CD4-positive, alpha-beta T cell treated with Interferon alpha-2 for 1 hour (primary cell): ENCODE data around the gene TREH.
A peak's percentile ranks its signal among the peaks of the same experiment; 100 is the strongest.
"Not testable (repeated sequence)": the region's sequence is repeated elsewhere in the genome, so short reads cannot be mapped to it uniquely, and the experiment has no call there.

Source experiments
- DNase-seq, 2 donors: peaks; one replicate each; pipeline ENCODE4 v3.0.0-alpha.2; 2020 to 2022

The TREH gene, protein sequence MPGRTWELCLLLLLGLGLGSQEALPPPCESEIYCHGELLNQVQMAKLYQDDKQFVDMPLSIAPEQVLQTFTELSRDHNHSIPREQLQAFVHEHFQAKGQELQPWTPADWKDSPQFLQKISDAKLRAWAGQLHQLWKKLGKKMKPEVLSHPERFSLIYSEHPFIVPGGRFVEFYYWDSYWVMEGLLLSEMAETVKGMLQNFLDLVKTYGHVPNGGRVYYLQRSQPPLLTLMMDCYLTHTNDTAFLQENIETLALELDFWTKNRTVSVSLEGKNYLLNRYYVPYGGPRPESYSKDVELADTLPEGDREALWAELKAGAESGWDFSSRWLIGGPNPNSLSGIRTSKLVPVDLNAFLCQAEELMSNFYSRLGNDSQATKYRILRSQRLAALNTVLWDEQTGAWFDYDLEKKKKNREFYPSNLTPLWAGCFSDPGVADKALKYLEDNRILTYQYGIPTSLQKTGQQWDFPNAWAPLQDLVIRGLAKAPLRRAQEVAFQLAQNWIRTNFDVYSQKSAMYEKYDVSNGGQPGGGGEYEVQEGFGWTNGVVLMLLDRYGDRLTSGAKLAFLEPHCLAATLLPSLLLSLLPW

DNA sequence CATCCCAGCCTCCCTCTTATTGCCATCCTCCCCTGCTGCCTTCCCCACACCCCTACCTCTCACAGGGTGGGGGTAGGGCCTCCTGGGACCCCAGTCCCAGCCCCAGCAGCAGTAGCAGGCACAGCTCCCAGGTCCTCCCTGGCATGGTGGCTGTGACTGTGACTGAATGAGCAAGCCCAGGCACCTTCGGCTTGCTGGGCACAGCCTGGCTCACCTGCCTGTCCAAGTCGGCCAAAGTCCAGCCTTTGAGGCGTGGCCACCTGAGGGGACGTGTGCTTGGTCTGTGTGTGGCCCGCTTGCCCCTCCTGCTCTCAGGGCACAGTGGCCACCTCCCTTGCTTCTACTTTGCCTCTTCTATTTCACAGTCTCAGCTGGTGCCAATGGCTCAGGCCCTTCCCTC, at the start of gene TREH:
Gene TREH, minus strand, starts transcription at position 168 of the 400 bp plus-strand sequence. Its CDS starts 23 bp downstream, at position 145.
- DNase-seq = no peak

DNA sequence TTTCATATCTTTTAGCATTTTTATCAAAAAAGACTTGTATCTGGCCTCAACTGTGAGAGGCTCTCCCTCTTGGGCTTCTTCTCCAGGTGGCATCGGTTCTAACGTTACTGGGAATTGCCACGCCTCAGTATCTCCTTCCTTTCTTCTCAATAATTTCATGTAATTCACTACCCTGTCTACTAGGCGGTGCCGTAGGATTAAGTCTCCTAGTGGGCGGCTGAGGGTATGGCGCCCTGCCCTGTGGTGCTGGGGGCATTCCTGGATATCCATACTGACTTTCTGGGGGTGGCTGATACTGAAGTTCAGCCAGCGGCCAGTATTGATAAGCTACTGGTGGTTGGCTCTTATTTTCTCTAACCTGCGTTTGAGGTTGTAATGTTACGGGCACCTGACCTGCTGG, 48.7 kb upstream of the TREH start:
- not testable (repeated sequence) for DNase-seq

DNA sequence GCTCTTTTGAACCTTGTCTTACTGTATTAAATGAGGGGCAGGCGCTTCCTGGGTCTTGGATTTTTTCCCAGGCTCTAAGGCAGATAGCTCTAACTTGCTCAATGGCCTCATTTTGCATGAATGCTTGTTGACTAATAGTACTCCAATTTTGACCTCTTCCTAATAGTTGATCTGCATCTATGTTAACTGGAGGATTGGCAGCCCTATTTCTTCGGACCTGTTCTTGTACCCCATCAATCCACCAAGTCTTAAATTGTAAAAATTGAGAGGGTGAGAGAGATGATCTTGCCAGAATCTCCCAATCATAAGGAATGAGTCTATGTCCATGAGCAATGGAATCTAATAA, 48.2 kb upstream of the TREH start:
- DNase-seq = not testable (repeated sequence)

DNA sequence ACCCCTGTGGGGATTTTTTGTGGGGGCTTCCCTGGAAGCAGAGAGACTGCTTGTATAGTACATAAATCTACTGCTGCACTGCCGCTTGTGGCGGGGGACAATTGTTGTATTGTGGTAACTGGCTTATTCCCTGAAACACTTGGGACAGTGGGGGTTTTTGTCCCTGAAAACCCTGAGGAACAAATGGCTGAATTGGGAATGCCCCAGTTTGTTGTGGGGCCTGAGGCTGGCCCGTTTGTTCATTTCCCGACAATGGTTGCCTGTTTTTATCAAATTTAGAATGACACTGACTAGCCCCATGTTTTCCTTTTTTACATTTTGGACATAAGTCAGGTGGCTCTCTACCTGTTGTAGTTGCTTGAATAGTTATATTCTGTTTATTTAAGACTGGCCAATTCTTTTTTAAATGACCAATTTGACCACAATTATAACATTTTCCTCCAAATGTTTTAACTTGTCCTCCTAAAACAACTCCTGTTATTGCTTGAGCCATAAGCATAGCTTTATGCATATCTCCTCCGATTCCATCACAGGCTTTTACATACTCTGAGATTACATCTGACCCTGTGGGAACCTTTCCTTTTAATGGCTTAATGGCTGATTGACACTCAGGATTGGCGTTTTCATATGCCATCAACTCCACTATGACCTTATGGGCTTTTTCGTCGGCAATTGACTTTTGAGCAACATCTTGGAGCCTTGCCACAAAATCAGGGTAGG, 47.7 kb upstream of the TREH start:
- not testable (repeated sequence) for DNase-seq

DNA sequence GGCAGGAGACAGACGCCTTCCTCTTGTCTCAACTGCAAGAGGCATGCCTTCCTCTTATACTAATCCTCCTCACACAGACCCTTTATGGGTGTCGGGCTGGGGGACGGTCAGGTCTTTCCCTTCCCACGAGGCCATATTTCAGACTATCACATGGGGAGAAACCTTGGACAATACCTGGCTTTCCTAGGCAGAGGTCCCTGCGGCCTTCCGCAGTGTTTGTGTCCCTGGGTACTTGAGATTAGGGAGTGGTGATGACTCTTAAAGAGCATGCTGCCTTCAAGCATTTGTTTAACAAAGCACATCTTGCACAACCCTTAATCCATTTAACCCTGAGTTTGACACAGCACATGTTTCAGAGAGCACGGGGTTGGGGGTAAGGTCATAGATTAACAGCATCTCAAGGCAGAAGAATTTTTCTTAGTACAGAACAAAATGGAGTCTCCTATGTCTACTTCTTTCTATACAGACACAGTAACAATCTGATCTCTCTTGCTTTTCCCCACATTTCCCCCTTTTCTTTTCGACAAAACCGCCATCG, 42.1 kb upstream of the TREH start:
- not testable (repeated sequence) for DNase-seq

DNA sequence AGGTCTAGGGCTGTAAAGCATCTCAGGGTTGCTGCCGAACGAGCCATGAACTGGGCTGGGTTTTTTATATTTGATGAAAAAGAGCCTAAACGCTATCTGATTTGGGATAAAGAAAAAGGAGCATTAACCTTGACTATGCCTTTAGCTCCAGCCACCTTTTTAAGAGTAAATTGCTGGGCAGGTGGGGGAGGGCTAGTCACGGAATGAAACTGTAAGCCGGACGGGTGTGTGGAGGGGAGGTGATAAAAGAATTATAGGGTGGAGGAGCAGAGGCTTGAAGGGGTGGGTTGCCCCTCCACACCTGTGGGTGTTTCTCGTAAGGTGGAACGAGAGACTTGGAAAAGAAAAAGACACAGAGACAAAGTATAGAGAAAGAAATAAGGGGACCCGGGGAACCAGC, 41.3 kb upstream of the TREH start:
- DNase-seq = not testable (repeated sequence)

DNA sequence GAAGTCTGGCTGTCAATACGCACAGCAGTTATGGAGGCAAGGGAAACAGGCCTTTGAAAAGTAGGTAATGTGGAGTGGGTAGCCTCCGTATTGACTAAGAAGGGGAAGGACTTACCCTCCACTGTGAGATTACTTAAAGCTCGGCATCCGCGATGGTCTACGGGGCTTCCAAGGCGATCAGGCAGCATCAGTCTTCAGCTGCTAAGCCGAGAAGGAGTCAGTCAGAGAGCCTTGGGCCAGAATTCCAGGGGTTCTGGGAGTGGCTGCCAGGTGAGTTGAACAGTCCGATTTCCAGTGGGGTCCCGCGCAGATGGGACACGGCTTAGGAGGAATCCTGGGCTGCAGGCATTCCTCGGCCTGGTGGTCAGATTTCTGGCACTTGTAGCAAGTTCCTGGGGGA, 40.6 kb upstream of the TREH start:
- DNase-seq = not testable (repeated sequence)

DNA sequence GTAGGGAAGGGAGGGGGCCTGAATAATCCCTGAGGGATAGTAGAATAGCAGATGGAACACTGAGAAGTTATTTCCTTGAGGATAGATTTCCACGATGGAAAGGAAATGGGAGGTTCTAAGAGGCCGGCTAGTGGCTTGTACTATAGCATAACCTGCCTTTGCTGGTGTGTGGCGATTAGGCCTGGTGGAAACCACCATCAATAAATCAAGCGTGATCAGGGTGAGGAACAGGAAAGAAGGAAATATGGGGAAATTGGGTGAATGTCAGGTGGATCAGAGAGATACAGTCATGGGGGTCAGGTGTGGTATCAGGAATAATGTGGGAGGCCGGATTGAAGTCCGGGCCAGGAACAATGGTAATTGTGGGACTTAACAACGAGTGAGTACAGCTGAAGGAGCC, 39.1 kb upstream of the TREH start:
- DNase-seq = not testable (repeated sequence)

DNA sequence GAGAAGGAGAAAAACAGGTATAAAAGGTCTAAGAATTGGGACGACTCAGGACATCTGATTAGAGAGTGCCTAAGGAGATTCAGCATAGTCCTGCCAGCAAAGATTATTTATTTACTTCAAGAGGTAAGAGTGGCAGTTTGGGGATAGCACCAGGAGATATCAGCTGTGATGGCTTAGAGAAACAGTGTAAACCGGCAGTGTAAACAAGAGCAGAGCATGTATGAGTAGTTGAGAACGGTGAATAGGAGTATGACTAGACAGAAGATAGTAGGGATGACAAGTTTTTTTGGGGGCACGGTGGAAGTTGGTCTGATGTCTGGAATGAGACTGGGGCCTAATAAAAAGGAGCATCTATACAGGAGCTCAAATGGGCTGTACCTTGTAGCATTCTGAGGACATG, 38.3 kb upstream of the TREH start:
- DNase-seq = not testable (repeated sequence)

DNA sequence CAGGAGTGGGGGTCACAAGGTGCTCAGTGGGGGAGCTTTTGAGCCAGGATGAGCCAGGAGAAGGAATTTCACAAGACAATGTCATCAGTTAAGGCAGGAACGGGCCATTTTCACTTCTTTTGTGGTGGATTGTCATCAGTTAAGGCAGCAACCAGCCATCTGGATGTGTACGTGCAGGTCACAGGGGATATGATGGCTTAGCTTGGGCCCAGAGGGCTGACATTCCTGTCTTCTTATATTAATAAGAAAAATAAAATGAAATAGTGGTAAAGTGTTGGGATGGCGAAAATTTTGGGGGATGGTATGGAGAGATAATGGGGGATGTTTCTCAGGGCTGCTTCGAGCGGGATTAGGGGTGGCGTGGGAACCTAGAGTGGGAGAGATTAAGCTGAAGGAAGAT, 37.8 kb upstream of the TREH start:
- DNase-seq = not testable (repeated sequence)

DNA sequence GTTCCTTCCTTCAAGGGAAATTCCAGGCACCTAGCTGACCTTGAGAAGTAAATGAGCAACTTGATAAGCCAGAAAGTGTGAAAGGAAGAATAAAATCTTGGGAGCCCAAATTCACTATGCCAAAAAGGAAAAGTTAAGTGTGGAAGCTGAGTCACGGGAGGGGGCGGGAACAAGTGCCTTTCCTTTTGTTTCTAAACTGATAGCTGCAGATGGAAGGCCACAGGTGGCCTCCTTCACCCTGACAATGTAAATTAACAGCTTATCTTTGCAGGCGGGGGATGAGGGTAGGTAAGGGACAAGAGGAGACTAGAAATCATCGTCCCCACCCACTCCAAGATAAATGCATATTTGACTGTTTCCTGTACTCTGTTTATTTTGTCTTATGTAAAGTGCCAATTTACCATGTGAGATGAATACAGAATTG, 36.4 kb upstream of the TREH start:
- DNase-seq = no peak

DNA sequence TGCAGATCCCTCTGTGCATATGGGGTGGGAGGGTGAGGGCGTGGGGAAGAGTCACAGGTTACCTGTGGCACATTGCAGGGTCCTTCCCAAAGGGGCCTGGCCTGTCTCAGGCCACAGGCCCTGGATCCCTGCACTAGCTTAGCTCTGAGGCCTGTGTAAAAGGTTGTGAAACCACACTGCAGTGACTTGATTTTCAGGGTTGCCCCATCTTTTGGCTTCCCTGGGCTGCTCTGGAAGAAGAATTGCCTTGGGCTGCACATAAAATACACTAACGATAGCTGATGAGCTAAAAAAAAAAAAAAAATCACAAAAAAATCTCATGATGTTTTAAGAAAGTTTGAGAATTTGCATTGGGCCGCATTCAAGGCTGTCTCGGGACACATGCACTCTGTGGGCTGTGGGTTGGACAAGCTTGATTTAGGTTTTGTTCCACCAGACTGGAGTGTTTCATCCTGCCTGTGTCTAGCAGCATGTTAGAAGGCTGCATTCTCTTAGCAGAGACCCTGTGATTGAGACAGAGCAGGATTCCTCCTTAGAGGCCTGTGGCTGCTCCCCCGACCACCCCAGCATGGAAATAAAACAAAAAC, 35.9 kb upstream of the TREH start:
- DNase-seq = no peak

DNA sequence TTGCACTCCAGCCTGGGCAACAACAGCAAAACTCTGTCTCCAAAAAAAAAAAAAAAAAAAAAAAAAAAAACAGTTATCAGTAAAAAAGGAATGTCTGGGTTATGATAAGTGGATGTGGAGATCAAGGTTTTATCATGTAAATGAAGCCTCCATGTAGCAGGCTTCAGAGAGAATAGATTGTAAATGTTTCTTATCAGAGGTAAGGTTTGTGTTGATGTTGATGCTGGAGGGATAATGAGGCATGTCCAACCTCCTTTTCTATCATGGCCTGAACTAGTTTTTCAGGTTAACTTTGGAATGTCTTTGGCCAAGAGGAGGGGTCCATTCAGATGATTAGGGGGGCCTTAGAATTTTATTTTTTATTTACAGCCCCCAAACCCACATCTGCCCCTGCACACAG, 35.4 kb upstream of the TREH start:
- no peak for DNase-seq

DNA sequence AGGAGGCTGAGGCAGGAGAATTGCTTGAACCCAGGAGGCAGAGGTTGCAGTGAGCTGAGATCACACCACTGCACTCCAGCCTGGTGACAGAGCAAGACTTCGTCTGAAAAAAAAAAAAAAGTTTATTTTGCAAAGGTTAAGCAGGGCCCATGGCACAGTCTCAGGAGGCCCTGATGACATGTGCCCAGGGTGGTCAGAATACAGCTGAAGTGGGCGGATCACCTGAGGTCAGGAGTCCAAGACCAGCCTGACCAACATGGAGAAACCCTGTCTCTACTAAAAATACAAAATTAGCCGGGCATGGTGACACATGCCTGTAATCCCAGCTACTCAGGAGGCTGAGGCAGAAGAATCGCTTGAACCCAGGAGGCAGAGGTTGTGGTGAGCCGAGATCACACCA, 35.0 kb upstream of the TREH start:
- DNase-seq = not testable (repeated sequence)

DNA sequence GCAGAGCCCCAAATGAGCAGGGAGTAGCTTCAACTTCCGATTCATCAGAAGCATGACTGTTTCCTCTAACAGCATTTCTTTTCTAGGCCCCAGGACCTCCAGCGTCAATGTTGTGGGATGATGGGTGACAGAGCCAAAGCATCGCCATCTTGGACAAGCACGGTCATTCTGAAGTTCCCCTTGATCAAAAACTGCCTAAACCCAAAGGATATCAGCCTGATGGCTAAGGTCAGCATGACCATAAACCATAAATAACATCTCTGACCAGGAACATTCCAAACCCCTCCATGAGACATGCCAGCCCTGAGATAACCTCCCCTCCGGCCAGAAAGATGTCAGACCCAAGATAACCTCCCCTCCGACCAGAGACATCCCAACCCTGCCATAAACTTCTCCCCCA, 28.8 kb upstream of the TREH start:
- no peak for DNase-seq

DNA sequence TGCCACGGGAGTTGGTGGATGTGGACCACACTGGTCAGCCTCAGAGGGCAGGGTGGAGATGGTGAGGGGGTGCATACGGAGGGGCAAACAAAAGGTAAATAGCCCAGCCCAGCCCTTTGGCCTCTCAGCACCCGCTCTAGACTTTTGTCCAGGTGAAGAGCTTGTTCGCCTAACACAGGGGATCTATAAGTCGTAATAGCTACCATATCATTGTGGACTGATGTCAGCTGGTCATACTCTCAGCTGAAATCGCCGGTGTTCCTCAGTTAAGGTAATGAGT, 27.0 kb upstream of the TREH start:
- no peak for DNase-seq

DNA sequence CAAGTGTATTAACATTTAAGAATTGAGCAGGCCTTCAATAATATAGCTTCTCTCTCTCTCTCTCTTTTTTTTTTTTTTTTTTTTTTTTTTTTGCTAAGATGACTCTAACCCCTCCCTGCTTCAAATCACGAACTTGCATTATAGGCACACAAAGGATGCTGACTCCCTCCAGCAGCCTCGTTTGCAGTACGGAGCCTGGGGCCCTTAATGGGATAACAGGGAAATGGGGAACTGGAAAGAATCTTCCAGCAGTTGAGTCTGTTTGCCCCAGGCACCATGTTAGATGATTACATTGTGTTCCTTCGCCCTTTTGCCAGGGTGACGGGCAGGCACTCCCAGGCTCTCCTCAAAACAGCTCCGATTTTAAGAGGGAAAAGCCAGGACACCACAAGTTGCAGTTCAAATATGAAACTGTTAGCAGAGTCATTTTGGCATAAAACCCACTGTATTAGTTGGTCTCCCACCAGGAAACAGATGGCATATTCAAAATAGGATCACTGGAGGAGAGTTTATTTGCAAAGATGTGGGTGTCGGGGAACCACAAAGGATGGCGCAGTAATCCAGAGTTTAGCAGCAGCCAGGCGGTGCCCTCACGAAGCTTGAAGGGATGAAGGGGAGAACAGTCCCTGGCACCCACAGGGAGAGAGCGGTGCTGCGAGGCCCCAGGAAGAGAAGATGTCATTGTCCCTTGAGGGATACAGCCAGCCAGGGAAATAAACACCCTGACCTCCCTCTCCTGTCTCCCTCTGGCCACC, 26.5 kb upstream of the TREH start:
- no peak for DNase-seq

DNA sequence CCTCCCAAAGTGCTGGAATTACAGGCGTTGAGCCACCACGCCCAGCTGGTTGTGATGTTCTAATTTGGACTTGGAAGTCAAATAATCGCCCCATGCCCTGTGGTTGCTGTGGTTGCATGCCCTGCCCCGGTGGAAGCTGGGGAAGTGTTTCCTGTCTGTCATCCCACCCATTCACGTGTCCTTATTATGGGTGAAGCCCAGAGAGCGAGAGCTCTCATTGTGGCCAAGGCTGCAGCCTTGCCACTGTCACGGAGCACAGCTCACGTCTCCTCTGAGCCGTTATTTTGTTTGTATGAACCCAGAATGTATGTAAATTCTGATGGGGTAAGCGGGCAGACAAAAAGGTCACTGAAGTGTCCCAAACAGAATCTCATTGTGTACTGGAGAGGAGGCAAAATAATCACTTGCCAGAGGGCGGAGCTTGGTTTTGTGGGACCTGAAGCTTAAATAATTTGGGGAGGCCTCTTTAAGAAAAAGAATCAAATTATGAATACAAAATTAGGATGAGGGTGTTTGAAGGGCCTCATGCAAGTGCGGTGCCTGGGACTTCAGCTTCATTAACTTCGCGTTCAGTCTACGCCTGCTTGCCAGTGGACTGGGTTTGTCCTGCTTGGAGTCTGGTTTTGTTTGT, 25.8 kb upstream of the TREH start:
- DNase-seq = peak; percentile 25 to 67

DNA sequence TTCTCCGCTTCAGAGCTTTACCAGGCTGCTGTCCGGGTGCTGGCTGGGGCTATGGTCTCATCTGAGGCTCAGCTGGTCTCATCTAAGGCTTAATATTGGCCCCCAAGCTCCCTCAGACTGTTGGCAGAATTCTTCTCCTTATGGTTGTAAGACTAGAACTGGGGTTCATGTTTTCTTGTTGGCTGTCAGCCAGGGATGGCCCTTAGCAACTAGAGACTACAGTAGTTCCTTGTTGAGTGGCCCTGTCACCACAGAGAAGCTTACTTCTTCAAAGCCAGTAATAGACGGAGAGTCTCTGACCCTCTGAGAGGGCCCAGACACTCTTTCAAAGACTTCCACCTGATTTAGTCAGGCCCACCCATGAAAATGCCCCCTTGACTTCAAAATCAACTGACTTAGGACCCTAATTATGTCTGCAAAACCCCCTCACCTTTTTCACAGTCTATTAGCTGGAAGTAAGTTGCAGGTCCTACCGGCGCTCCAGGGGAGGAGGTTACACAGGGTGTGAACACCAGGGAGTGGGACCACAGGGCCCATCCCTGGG, 24.2 kb upstream of the TREH start:
- peak in 1 of 2 donors; percentile 35 for DNase-seq

DNA sequence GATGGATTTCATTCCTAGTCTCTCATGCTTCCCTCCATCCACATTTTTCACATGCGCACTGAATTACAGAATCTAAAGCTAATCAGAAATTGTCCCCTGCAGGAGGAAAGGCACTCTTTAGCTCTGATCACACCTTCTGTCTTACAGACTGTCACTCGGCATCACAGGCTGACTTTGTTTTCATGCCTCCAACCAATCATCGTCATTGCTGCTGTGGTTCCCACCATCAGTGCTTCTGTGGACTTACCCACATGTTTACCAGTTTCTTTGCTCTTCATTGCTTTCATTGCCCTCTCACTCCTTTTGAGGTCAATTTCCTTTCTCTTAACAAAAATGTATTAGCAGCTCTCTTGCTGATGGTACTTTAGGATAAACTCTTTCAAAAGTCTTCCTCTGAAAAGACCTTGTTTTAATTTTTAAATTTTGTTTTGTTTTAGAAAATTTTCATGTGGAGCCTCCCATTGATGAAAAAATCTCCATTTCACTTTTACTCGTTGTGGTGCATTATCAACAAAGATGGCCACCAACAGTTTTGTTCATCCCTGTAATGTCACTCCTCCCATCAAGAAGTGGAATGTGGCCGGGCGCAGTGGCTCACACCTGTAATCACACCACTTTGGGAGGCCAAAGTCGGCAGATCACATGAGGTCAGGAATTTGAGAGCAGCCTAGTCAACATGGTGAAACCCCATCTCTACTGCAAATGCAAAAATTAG, 20.2 kb upstream of the TREH start:
- DNase-seq = peak; percentile 79 to 85

DNA sequence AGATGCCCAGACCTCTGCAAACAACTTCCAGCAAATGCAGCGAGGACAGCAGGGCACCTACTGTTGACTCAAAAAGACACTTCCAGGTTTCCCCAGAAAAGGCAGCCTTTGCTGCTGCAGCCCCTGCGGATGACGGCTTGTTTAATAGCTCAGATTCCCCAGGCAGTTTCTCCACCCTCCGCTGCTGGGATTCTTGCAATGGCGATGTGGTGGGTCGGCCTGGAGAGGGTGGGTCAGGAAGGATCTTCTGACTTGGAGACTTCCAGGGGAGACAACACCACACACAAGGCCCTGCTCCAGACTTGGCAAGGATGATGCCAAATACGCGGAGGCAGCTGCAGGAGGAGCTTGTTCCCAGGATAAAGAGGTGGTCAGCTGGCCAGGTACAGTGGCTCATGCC, 17.9 kb upstream of the TREH start:
- no peak for DNase-seq
